ENCODE results near the gene RELA.
"Not testable (repeated sequence)": the region's sequence is repeated elsewhere in the genome, so short reads cannot be mapped to it uniquely, and the experiment has no call there.

Gene RELA

GRCh38 chr11:65648997-65649493, 13.7 kb downstream of the RELA start:
- DNase-seq (ENCODE audit: low spot score), result no peak

DNA sequence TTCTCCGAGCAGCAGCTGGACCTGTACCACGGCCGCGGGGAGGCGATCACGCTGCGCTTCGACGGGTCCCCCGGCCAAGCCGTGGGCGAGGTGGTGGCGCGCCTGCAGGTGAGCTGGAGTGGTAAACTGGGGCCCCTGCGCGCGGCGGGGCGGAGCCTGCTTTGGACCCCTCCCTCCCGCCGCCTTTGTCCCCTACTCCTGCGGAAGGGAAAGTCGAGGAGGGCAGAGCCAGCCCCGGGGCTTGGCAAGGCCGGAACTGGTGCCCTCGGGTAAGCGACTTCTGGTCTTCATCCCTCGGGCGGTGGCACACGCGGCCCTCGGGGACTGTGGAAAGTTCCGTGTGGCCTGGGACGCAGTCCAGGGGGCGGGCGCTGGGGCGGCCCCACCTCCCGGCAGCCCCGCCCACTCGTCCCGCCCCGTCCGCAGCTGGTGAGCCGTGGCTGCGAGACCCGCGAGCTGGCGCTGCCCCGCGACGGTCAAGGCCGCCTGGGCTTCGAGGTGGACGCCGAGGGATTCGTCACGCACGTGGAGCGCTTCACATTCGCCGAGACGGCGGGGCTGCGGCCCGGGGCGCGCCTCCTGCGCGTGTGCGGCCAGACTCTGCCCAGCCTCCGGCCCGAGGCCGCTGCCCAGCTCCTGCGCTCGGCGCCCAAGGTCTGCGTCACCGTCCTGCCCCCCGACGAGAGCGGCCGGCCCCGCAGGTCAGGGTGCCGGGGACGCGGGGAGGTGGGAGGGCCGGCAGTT, 15.6 kb downstream of the RELA start:
- DNase-seq (ENCODE audit: low spot score), result no peak

GRCh38 chr11:65646288-65646957, 16.3 kb downstream of the RELA start:
- no peak for DNase-seq (ENCODE audit: low spot score)

GRCh38 chr11:65645710-65646109, 17.0 kb downstream of the RELA start:
- no peak for DNase-seq (ENCODE audit: low spot score)

- DNase-seq (ENCODE audit: low spot score), result no peak
Observed at GRCh38 chr11:65644837-65645236, 17.9 kb downstream of the RELA start.

DNA sequence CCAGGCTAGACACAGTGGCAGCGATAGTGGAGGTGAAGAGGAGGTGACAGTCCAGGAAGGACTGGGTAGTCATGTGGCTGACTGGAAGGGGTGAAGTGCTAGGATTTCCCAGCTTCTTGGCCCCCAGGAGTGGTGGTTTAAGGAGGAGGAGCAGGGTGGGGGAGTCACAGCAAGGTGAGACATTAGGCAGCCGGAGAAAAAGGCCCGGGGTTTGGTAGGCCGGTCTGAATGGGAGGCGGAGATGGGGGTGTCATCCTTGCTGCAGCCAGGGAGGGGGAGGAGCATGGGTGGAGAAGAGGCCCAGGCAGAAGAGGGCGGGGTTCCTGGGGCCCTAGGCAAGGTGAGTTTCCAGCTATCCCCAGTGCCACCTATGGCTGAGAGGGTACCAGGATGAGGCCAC, 18.7 kb downstream of the RELA start:
- DNase-seq (ENCODE audit: low spot score), result no peak

DNA sequence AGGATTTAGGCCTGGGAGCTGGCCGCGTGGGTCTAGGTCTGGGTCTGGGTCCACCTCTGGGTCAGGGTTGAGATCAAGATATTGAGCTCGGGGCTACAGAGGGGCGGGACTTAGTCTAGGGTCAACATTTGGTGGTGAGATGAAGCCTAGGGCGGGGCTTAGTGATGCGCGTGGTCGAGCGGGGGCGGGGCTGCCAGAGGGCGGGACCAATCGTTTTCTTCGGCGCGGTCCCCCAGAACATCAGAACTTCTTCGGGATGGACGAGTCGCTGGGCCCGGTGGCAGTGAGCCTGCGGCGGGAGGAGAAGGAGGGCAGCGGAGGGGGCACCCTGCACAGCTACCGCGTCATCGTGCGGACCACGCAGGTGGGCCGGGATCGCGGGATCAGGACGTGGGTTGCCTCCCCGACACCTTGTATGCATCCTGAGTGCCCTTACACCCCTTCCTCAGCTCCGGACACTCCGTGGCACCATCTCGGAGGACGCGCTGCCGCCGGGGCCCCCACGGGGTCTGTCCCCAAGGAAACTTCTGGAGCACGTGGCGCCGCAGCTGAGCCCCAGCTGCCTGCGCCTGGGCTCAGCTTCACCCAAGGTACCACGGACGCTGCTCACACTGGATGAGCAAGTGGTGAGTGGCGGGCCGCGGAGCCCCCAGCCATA, 20.6 kb downstream of the RELA start:
- DNase-seq (ENCODE audit: low spot score), result no peak

GRCh38 chr11:65641297-65642013, 21.3 kb downstream of the RELA start:
- no peak for DNase-seq (ENCODE audit: low spot score)

GRCh38 chr11:65640483-65641296, 22.0 kb downstream of the RELA start:
- peak; percentile 65 for DNase-seq (ENCODE audit: low spot score)

GRCh38 chr11:65639623-65640482, 22.9 kb downstream of the RELA start:
- peak; percentile 99 for DNase-seq (ENCODE audit: low spot score)

- not testable (repeated sequence) for DNase-seq (ENCODE audit: low spot score)
Observed at GRCh38 chr11:65639228-65639597, 23.5 kb downstream of the RELA start.

GRCh38 chr11:65637794-65638419, 24.8 kb downstream of the RELA start, which contains the start of gene SIPA1:
Gene SIPA1, plus strand, starts transcription at chr11:65638101. Its CDS starts 2,821 bp downstream, at chr11:65640922.
- DNase-seq (ENCODE audit: low spot score), result peak; percentile 75

- DNase-seq (ENCODE audit: low spot score), result no peak
Observed at GRCh38 chr11:65637032-65637557, 25.6 kb downstream of the RELA start.

- no peak for DNase-seq (ENCODE audit: low spot score)
Observed at GRCh38 chr11:65636108-65637031, 26.3 kb downstream of the RELA start.

- DNase-seq (ENCODE audit: low spot score), result no peak
Observed at GRCh38 chr11:65634905-65635731, 27.6 kb downstream of the RELA start.

DNA sequence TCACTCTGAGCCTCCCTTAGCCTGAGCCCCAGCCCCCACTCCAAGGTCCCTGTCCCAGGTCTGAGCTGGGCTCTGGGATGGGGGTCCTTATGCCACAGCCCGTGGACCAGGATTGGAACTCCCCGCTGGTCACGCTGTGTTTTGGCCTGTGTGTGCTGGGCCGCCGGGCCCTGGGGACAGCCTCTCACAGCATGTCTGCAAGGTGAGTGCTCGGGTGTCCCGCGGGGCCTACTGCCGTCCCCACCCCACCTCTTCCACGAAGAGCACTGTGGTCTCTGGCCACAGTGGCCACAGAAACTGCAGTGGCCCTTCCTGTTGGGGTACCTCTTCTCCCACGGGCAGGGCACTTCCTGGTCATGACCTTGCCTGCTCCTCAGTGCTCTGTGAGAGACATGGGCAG, 28.3 kb downstream of the RELA start:
- DNase-seq (ENCODE audit: low spot score), result no peak

GRCh38 chr11:65634109-65634436, 28.6 kb downstream of the RELA start:
- no peak for DNase-seq (ENCODE audit: low spot score)
